Hematopoietic multipotent progenitor cell treated with erythropoietin and hydrocortisone succinate and interleukin-3 and kit ligand, for 6 days (in vitro differentiated cells): ENCODE results near the gene FOXO6.

ENCODE experiments used
- DNase-seq: peaks from one replicate; pipeline ENCODE4 v3.0.0-alpha.2; 2015

The FOXO6 gene

DNA sequence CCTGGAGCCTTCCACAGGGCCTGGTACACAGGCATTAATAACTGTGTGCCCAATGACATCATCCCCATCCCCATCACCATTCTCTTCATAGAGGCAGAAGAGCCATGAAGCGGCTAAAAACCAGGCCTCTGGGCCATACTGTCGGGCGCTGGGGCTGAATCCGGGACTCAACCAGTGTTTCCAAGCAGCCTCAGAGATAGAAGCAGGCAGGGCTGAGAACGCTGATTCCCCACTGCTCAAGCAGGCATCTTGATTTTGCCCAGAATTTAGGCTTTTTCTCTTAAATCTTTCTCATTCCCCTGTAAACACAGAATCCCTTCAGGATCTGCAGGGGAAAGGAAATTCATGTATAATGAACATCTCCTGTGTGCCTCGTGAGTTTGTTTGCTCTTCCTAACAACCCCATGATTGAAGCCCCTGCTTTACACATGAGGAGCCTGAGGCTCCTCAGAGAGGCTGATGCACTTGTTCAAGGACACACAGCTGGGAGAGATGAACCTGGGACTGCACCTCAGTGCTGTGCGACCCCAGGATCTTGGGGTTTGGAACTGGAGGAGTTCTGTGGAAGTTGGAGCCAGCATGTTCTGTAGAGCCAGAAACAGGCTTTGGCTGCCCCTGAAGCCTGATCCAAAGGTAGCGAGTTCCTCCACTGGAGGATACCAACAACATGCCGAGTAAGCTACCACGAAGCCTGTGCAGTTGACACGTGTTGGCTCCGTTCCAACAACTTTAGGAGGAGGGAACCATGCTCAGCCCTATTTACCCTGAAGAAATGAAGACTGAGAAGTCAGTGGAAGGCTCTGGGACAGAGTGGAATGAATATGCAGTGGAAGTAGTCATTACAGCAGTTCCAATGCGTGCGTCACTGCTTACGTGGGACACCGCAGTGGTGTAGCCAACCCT, 67.8 kb downstream of the FOXO6 start:
- no peak for DNase-seq

DNA sequence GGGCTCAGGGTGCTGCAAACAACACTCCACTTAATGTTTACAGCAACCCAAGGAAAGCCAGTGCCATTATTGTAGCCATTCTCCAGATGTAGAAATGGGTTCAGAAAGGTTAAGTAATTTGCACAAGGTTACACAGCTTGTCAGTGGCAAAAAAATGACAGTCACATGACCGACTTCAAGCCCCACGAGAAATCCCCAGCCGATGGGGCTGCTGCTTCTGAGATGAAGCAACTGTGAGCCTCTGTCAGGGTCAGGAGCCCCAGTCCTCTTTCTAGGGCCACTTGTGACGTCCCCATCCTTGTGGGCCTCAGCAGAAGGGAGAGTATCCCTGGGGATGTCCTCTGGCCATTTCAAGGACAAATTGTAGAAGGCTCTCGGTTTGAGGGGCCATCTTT, 68.4 kb downstream of the FOXO6 start:
- DNase-seq, result no peak

DNA sequence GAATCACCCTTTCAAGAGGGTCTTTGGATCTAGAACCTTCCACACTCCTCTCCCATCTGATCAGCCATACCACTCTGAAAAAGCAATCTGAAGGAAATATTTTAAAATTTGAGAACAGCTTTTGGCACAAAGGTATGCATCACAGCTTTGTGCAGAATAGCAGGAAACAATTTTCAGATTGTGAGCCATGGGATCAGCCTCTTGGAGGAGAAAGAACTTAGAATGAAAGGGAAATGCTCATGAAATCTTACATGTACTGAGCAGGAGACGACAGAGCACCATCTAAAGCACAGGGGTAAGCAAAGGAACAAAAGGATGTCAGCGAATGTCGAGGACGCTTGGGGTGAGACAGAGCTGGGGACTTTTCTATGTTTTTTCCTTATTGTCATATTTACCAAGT, 68.8 kb downstream of the FOXO6 start:
- no peak for DNase-seq

DNA sequence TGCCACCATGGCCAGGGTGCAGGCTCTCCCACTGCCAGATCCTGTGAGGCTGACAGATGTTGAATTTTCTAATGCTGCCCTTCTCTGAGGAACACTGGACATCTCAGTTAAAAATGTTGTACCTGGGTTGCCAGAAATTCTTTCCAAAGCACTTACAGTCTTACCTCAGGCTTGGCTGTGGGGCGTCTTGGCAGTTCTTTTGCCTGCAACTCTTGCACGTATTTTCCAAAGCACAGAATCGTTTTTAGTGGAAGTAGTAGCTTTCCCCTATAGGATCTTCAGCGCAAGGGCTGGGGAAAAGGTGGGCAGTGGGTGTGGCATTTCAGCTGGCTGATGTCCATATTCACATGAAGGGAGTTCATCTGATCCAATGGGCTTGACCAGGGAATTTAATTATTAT, 69.3 kb downstream of the FOXO6 start:
- no peak for DNase-seq

DNA sequence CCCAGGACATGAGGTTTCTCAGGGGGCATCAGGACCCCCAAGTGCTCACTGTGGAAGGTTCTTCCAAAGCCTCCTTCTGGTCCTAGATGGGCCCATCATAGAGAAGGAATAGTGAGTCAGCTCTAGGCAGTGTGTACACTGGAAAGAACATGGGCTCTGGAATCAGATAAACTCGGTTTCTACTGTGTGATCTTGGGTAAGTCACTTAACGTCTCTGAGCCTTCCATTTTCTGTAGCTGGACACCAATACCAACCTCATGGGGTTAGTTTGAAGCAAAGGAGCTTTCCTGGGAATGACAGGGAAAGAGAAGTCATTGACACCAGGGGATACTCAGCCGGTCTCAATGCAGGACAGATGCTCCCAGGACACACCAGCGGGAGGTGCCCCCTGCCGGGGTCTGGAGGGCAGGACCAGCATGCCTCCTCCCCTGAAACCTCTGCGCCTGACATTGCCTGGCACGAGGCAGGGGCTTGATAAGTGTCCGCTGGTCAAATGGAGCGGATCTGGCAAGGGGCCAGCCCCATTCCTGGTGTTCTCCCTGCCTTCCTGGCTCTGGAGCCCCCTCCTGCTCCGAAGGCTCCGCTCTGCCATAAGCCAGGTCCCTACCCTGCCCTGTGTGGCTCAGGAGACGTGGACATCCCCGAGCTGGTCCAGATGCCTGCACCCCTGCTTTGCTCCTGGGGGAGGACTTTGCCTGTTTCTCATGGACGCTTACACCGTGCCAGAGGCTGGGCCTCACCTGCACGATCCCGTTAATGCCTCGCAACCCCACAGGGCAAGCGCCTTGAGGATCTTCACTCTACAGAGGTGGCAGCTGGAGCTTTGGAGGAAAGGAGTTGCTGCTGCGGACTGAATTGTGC, 70.5 kb downstream of the FOXO6 start:
- no peak for DNase-seq
